OCI-LY1 (cell line): ENCODE results near the gene MYZAP.

Source experiments
- EZH2 ChIP-seq: fragments of 200-600 bp; sonication (generic), shearing (Covaris generic); IDR thresholded peaks from 2 replicates; pipeline ENCODE4 v1.8.0; 2017; ENCODE audit warnings: borderline replicate concordance, mixed run types, mild to moderate bottlenecking, antibody characterized with exemption, low read length, moderate library complexity, mixed read lengths
- TF ChIP-seq, protein P1 (sequence below): fragments of 200-600 bp; sonication (generic), shearing (Covaris generic); IDR thresholded peaks from 2 replicates; pipeline ENCODE4 v1.5.1; 2017; ENCODE audit warnings: mild to moderate bottlenecking, antibody characterized with exemption, low read length, moderate library complexity, mixed read lengths

DNA sequence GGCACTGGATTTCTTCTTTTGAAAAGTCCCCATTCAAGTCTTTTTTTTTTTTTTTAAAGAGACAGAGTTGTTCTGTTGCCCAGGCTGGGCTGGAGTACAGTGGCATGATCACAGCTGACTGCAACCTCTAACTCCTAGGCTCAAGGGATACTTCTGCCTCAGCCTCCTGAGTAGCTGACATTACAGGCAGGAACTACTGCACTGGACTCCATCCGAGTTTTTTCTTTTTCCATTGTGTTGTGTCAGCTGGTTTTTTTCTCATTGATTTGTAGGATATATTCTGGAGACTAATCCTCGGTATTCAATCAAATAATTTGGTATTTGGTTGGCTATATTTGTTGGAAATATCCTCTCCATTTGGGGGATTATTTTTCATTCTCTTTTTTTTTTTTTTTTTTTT is 126.6 kb downstream of the MYZAP start:
- TF ChIP-seq, protein P1, sequence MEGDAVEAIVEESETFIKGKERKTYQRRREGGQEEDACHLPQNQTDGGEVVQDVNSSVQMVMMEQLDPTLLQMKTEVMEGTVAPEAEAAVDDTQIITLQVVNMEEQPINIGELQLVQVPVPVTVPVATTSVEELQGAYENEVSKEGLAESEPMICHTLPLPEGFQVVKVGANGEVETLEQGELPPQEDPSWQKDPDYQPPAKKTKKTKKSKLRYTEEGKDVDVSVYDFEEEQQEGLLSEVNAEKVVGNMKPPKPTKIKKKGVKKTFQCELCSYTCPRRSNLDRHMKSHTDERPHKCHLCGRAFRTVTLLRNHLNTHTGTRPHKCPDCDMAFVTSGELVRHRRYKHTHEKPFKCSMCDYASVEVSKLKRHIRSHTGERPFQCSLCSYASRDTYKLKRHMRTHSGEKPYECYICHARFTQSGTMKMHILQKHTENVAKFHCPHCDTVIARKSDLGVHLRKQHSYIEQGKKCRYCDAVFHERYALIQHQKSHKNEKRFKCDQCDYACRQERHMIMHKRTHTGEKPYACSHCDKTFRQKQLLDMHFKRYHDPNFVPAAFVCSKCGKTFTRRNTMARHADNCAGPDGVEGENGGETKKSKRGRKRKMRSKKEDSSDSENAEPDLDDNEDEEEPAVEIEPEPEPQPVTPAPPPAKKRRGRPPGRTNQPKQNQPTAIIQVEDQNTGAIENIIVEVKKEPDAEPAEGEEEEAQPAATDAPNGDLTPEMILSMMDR = no peak
- TF ChIP-seq EZH2 = no peak
